ENCODE measurements around the gene LRP1B.

Gene LRP1B

GRCh38 chr2:140481136-140481535 lies 1649.7 kb downstream of the LRP1B start:
- H3K4me3 ChIP-seq (ENCODE audit: low read depth, low read length): no peak overlapping the region
- no peak for TF ChIP-seq CTCF (IDR thresholded peaks at IDR 0.05; ENCODE audit: control insufficient read depth, extremely low read depth, insufficient read depth)
- DNase-seq (ENCODE audit: low read depth): no peak

- H3K4me3 ChIP-seq (ENCODE audit: low read depth, low read length): no peak overlapping the region
- no peak for DNase-seq (ENCODE audit: low read depth)
- no peak for TF ChIP-seq CTCF (IDR thresholded peaks at IDR 0.05; ENCODE audit: control insufficient read depth, extremely low read depth, insufficient read depth)
These were observed 1657.0 kb downstream of the LRP1B start for GRCh38 chr2:140473851-140474250.

- no peak for DNase-seq (ENCODE audit: low read depth)
- TF ChIP-seq CTCF (IDR thresholded peaks at IDR 0.05; ENCODE audit: control insufficient read depth, extremely low read depth, insufficient read depth): no peak
These were observed 1658.1 kb downstream of the LRP1B start for GRCh38 chr2:140472676-140473075.

GRCh38 chr2:140465301-140465700 lies 1665.5 kb downstream of the LRP1B start:
- DNase-seq (ENCODE audit: low read depth): no peak
- TF ChIP-seq CTCF (IDR thresholded peaks at IDR 0.05; ENCODE audit: control insufficient read depth, extremely low read depth, insufficient read depth): no peak
- H3K4me3 ChIP-seq (ENCODE audit: low read depth, low read length): no peak overlapping the region

More at GRCh38 chr2:140472676-140473075, 1658.1 kb downstream of the LRP1B start:
- H3K4me3 ChIP-seq (ENCODE audit: low read depth, low read length): no peak overlapping the region

GRCh38 chr2:140462990-140463389 lies 1667.8 kb downstream of the LRP1B start:
- no peak for TF ChIP-seq CTCF (IDR thresholded peaks at IDR 0.05; ENCODE audit: control insufficient read depth, extremely low read depth, insufficient read depth)
- DNase-seq (ENCODE audit: low read depth): no peak
- no peak overlapping the region for H3K4me3 ChIP-seq (ENCODE audit: low read depth, low read length)

GRCh38 chr2:140457483-140457882 lies 1673.3 kb downstream of the LRP1B start:
- DNase-seq (ENCODE audit: low read depth): no peak
- no peak overlapping the region for H3K4me3 ChIP-seq (ENCODE audit: low read depth, low read length)
- TF ChIP-seq CTCF (IDR thresholded peaks at IDR 0.05; ENCODE audit: control insufficient read depth, extremely low read depth, insufficient read depth): no peak

GRCh38 chr2:140455315-140455714 lies 1675.5 kb downstream of the LRP1B start:
- no peak overlapping the region for H3K4me3 ChIP-seq (ENCODE audit: low read depth, low read length)
- DNase-seq (ENCODE audit: low read depth): no peak
- TF ChIP-seq CTCF (IDR thresholded peaks at IDR 0.05; ENCODE audit: control insufficient read depth, extremely low read depth, insufficient read depth): no peak

Measured in LNCaP clone FGC (cell line).